ENCODE data around the gene SPHK1.

The SPHK1 gene

GRCh38 chr17:76408037-76408849 lies 23.8 kb downstream of the SPHK1 start:
- peak; percentile 87 for DNase-seq

DNA sequence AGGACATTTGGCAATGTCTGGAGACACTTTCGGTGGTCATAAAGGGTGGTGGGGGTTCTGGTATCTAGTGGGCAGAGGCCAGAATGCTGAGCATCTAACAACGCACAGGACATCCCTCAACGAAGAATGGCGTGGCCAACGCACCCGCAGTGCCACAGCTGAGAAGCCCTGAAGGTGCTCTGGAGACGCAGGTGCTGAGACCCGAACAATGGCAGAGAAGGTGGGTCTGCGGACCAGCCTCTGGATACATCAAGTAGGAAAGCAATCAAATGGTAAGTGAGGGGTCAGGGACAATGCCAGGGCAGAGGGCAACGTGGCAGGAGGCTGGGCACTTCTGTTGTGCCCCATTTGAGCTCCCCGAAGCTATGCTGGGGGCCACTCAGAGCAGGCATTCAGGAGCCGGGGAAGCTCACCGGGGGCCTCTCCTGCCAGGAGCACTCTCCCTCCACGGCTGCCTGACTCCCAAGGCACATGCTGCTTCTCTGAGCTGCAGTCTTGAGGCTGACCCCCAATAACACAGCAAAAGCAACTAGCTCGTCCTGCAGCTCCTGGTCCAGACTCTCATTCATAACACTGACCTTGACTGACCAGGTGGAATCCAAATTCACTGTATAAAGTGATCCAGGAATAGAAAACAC lies 26.0 kb downstream of the SPHK1 start:
- DNase-seq = no peak

DNA sequence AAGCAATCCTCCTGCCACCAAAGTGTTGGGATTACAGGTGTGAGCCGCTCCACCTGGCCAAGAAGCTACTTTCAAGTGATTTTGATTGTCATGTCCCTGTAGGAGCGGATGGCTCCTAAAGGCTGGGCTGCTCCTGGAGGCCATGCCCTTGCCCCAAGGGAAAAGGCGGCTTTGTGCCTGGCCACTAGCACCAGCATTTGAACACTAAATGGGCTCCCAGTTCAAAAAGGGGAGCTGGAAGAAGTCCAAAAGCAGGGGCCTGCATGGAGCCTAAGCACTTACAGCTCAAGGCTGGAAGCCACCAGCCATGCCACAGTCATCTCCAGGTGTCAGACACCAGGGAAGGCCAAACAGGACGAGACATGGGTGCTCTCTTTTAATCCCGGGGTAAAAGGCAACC lies 26.8 kb downstream of the SPHK1 start:
- DNase-seq = no peak

DNA sequence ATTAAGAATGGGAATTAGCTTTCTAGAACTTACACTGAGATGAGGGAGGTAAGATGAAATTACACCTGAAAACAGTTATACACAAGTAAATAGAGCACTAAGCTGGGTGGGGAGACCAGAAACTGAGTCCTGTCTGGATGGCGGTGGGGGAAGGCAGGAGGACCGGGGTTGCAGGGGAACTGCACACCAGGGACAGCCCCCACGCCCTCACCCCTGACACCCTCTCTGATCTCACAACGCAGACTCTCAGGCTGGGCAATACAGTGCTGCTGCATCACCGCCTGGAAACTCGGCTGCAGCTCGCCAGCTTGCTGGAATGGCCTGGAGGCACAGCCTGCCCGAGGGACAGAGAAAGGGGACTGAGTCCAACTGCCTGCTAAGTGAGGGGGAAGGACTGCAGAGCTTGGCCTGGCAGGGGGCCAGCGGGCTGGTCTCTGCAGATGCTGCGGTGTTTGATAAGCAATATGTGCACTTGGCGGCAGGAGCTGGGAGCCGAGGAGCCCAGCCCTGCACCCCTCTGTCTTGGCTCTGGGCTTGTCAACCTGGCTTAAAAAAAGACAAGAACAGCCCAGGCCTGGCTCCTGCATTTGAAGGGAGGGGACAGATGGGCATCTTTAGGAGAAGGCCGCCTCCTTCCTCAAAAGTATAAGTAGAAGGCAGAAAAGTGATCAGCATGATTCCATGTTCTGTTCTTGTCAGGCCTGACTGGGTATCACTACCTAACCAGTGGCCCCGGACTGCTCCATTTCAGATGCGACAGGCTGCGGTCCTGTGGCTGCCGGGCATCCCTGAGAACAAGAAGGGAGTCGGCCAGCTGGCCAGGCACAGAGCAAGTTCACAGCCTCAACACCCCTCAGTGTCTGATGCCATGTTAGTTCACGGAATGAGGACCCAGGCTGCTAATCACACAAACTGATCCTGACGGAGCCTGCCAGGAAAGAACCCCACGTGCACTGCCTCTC lies 30.2 kb downstream of the SPHK1 start:
- peak; percentile 98 for DNase-seq

- no peak for DNase-seq
Observed at GRCh38 chr17:76415786-76416185, 31.4 kb downstream of the SPHK1 start.

GRCh38 chr17:76416457-76416856 lies 32.0 kb downstream of the SPHK1 start:
- no peak for DNase-seq

GRCh38 chr17:76416899-76417298 lies 32.5 kb downstream of the SPHK1 start:
- DNase-seq = no peak

- peak; percentile 88 for DNase-seq
Observed at GRCh38 chr17:76417499-76418143, 33.2 kb downstream of the SPHK1 start.

DNA sequence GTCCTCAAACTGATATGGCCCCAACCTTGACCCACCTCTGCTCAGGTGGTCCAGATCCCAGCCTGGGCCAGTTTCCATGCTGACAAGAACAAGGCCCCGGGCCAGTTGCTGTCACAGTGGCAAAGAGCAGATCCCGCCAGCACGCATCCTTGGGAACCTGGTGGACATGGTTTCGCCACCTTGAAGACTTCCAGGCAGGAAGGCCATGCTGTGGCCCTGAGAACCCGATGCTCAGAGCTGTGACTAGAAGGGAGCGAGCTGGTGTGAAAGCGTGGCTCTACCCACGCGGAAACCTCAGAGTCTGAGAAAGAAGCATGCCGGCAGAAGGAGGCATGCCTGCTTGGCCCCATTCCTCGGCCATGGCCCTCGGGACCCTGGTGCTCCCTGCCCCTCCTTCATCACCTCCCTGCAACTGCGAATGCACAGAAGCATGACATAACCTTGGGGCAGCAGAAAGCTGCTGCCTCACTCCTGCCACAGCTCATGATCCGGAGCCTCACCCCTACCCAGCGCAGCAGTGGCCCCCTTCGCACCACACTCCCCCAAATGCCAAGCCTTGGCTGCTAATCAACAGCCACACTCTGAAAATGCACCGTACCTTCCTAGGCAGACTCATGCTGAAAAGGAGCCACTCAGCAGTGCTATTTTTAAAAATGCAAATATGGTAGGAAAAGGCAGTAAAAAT lies 35.3 kb downstream of the SPHK1 start:
- DNase-seq = no peak

DNA sequence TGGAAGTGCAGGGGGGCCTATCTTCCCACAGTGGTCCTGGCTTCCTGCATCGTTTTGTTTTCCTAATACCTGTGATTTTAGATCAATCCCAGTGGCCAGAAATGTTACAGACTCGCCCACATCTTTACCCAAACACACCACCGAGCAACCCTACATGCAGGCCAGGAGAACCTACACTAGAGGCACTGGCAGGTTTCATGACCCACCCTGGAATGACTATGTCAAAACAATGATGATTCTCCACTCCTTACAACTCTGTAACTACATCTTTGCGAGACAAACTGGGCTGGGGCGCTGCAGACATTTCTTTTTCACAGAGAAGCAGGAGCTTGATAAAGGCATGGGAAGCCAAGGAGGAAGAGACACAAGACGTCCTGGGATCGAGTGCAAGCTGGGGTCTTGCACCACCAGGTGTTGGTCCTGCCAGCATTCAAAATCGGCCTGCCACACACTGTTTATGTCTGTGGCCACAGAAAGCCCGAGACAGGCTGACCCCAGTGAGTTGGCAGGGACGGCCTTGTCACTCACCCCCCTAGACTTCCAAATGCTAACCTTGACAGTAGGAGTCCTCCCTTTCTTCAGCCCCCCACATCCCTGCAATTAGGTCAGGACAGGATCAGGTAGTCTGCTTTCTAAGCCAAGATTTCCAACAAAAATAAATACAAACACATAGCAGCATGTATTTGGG lies 36.1 kb downstream of the SPHK1 start:
- no peak for DNase-seq

- DNase-seq = no peak
Observed at GRCh38 chr17:76421044-76421407, 36.6 kb downstream of the SPHK1 start.

GRCh38 chr17:76422406-76422805 lies 38.0 kb downstream of the SPHK1 start:
- no peak for DNase-seq

DNA sequence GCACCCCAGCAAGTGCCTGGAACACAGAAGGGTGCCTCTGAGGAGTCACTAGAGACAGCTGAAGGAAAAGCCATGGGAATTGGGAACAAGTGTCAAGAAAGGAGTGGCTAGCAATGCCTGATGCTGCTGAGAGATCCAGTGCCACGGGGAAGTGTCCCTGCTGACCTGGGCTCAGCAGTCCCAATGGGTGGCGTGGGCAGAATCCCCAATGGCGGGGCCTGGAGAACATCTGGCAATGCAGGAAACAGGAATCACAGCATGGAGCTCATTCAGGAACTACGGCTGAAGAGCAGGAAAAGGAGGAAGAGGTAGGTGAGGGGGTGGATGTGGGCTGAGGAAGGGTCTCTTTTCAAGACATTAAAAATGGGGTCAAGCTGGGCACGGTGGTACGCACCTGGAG lies 38.5 kb downstream of the SPHK1 start:
- DNase-seq = no peak

- no peak for DNase-seq
Observed at GRCh38 chr17:76426853-76427252, 42.4 kb downstream of the SPHK1 start.

- DNase-seq = no peak
Observed at GRCh38 chr17:76427501-76428231, 43.3 kb downstream of the SPHK1 start.

DNA sequence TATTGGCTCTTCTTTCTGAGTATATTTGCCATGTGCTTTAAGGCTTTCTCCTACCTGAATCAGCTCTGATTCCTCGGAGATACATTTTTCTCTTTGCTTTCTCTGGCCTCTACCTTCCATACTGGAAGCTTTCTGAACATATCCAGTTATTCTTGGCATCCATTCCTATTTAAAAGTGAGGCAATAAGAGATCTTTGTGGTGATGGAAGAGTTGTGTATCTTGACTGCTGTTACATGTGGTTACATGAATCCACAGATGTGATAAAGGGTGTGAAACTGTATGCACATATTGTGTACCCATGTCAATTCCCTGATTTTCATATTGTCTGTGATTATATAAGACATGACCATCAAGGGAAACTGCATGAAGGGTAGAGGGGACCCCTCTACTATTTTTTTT lies 44.1 kb downstream of the SPHK1 start:
- no peak for DNase-seq

- no peak for DNase-seq
Observed at GRCh38 chr17:76431509-76431908, 47.1 kb downstream of the SPHK1 start.

GRCh38 chr17:76432004-76432403 lies 47.6 kb downstream of the SPHK1 start:
- no peak for DNase-seq

- DNase-seq = peak; percentile 68
Observed at GRCh38 chr17:76432712-76433336, 48.4 kb downstream of the SPHK1 start.

DNA sequence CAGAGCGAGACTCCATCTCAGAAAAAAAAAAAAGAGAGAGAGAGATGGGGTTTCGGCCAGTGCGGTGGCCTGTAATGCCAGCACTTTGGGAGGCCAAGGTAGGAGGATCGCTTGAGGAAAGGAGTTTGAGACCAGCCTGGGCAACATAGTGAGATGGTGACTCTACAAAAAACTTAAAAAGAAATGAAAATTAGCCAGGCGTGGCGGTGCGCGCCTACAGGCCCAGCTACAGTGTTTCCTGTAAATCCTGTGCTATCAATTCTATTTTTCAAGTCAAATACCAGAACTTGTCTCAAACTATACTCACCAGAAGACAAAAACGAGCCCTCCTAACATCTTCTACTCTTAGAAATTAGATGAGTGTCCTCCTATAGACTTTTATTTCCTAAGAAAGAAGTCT lies 49.3 kb downstream of the SPHK1 start:
- no peak for DNase-seq

GRCh38 chr17:76434870-76435269 lies 50.5 kb downstream of the SPHK1 start:
- no peak for DNase-seq
